ENCODE data around the gene XRCC1. TPM values are rescaled to one million over a fixed set of nuclear protein-coding genes. Genes with fewer than 3 reads are reported as not detected.
A peak's percentile ranks its signal among the peaks of the same experiment; 100 is the strongest.

Gene XRCC1
- polyA plus RNA-seq, 1 donor from 2014 or later = 18.6 TPM

- Histone ChIP-seq H3F3A (ENCODE audit: insufficient read depth, low read length, poor library complexity, severe bottlenecking) (no peaks in the 10 kb centered on the region), H3K36me3 (ENCODE audit: insufficient read depth, low read length) (no peaks in the 10 kb centered on the region), H3K27me3 (ENCODE audit: insufficient read depth, low read depth, low read length) (no peaks in the 10 kb centered on the region), H3K4me2 (ENCODE audit: low read length) (no peak overlapping the region), H3K9me3 (ENCODE audit: low read length) (no peaks in the 10 kb centered on the region), H3K9me2 (ENCODE audit: insufficient read depth, low read length) (no peaks in the 10 kb centered on the region), H3K27ac (ENCODE audit: low read length) (no peak overlapping the region), H4K20me1 (ENCODE audit: insufficient read depth) (no peaks in the 10 kb centered on the region), H3K79me2 (replicated peaks; ENCODE audit: insufficient read depth, low read length) (peaks cover 25% of the 10 kb centered on the region), H3K9ac (ENCODE audit: low read length) (no peak overlapping the region), H2AFZ (ENCODE audit: low read depth, low read length) (no peak overlapping the region), H3K4me3 (ENCODE audit: low read length) (no peak overlapping the region)
- TF ChIP-seq EZH2 (IDR thresholded peaks at IDR 0.05; ENCODE audit: borderline replicate concordance, insufficient read depth, low read length, poor library complexity, severe bottlenecking) (no peak), REST (IDR thresholded peaks at IDR 0.05; ENCODE audit: borderline replicate concordance) (no peak), CTCF (IDR thresholded peaks at IDR 0.05; ENCODE audit: poor library complexity, severe bottlenecking) (peak; percentile 22)
These were observed 24.4 kb upstream of the XRCC1 start for GRCh38 chr19:43599635-43600295.

GRCh38 chr19:43598445-43599240 lies 23.3 kb upstream of the XRCC1 start:
- Histone ChIP-seq H3K4me3 (ENCODE audit: low read length) (peak overlapping the region; percentile 99), H4K20me1 (ENCODE audit: insufficient read depth) (peaks cover 4% of the 10 kb centered on the region), H2AFZ (ENCODE audit: low read depth, low read length) (no peak overlapping the region), H3K9me3 (ENCODE audit: low read length) (no peaks in the 10 kb centered on the region), H3F3A (ENCODE audit: insufficient read depth, low read length, poor library complexity, severe bottlenecking) (no peaks in the 10 kb centered on the region), H3K27me3 (ENCODE audit: insufficient read depth, low read depth, low read length) (no peaks in the 10 kb centered on the region), H3K9ac (ENCODE audit: low read length) (no peak overlapping the region), H3K27ac (ENCODE audit: low read length) (no peak overlapping the region), H3K9me2 (ENCODE audit: insufficient read depth, low read length) (no peaks in the 10 kb centered on the region), H3K36me3 (ENCODE audit: insufficient read depth, low read length) (no peaks in the 10 kb centered on the region), H3K79me2 (replicated peaks; ENCODE audit: insufficient read depth, low read length) (peaks cover 36% of the 10 kb centered on the region), H3K4me2 (ENCODE audit: low read length) (no peak overlapping the region)
- TF ChIP-seq SMC3 (conservative IDR thresholded peaks at IDR 0.05; ENCODE audit: poor library complexity) (no peak), RAD21 (conservative IDR thresholded peaks at IDR 0.05) (no peak), REST (IDR thresholded peaks at IDR 0.05; ENCODE audit: borderline replicate concordance) (no peak), EZH2 (IDR thresholded peaks at IDR 0.05; ENCODE audit: borderline replicate concordance, insufficient read depth, low read length, poor library complexity, severe bottlenecking) (no peak), MXI1 (conservative IDR thresholded peaks at IDR 0.05; ENCODE audit: poor library complexity, severe bottlenecking) (no peak)

Measured in neural cell (in vitro differentiated cells).